HL-60 (cell line): ENCODE measurements around the gene LETM1.

Experiments
- DNase-seq, 2 experiments: peaks; one replicate each; pipeline ENCODE4 v3.0.0-alpha.2; 2010 to 2020; ENCODE audit warnings: low read depth in 1 of 2, low spot score in 1 of 2
- H3K27ac ChIP-seq: fragments of 250-450 bp; sonication (Bioruptor Pico); replicated peaks from 2 replicates; pipeline ENCODE4 v1.5.1; 2020; ENCODE audit warnings: mild to moderate bottlenecking, moderate library complexity
- H3K27me3 ChIP-seq: fragments of 250-450 bp; sonication (Bioruptor Pico); 2 replicates; pipeline ENCODE4 v1.5.1; 2021; ENCODE audit warnings: mild to moderate bottlenecking, moderate library complexity; ENCODE audit not compliant: insufficient read depth, poor library complexity, severe bottlenecking
- H3K4me3 ChIP-seq: replicated peaks from 2 replicates; pipeline ENCODE4 v1.5.1; 2011; ENCODE audit warnings: mild to moderate bottlenecking, control low read depth, low read length; ENCODE audit not compliant: insufficient read depth
- GABPA ChIP-seq: IDR thresholded peaks from 2 replicates; pipeline ENCODE4 v1.6.1; 2012; ENCODE audit warnings: low read depth
- POLR2AphosphoS5 ChIP-seq: IDR thresholded peaks from 2 replicates; pipeline ENCODE4 v1.6.1; 2012; ENCODE audit warnings: low read depth
- SPI1 ChIP-seq: IDR thresholded peaks from 2 replicates; pipeline ENCODE4 v1.6.1; 2012; ENCODE audit warnings: low read depth, mild to moderate bottlenecking, borderline replicate concordance
- TF ChIP-seq, protein P1 (sequence below): IDR thresholded peaks from 2 replicates; pipeline ENCODE4 v1.6.1; 2012; ENCODE audit warnings: low read depth; ENCODE audit not compliant: insufficient replicate concordance
- TF ChIP-seq, protein P2 (sequence below): IDR thresholded peaks from one replicate; pipeline ENCODE4 v1.5.1; 2011; ENCODE audit warnings: low read length, control low read depth, inconsistent platforms; ENCODE audit not compliant: insufficient read depth

The LETM1 gene

GRCh38 chr4:1773754-1774153, 82.2 kb downstream of the LETM1 start:
- no peaks in the 10 kb centered on the region for H3K27me3 ChIP-seq
- H3K4me3 ChIP-seq: no peak overlapping the region
- no peak overlapping the region for H3K27ac ChIP-seq
- DNase-seq: no peak
- TF ChIP-seq SPI1 (no peak), POLR2AphosphoS5 (no peak), GABPA (no peak)
- TF ChIP-seq, protein P1, sequence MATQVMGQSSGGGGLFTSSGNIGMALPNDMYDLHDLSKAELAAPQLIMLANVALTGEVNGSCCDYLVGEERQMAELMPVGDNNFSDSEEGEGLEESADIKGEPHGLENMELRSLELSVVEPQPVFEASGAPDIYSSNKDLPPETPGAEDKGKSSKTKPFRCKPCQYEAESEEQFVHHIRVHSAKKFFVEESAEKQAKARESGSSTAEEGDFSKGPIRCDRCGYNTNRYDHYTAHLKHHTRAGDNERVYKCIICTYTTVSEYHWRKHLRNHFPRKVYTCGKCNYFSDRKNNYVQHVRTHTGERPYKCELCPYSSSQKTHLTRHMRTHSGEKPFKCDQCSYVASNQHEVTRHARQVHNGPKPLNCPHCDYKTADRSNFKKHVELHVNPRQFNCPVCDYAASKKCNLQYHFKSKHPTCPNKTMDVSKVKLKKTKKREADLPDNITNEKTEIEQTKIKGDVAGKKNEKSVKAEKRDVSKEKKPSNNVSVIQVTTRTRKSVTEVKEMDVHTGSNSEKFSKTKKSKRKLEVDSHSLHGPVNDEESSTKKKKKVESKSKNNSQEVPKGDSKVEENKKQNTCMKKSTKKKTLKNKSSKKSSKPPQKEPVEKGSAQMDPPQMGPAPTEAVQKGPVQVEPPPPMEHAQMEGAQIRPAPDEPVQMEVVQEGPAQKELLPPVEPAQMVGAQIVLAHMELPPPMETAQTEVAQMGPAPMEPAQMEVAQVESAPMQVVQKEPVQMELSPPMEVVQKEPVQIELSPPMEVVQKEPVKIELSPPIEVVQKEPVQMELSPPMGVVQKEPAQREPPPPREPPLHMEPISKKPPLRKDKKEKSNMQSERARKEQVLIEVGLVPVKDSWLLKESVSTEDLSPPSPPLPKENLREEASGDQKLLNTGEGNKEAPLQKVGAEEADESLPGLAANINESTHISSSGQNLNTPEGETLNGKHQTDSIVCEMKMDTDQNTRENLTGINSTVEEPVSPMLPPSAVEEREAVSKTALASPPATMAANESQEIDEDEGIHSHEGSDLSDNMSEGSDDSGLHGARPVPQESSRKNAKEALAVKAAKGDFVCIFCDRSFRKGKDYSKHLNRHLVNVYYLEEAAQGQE: no peak
- TF ChIP-seq, protein P2, sequence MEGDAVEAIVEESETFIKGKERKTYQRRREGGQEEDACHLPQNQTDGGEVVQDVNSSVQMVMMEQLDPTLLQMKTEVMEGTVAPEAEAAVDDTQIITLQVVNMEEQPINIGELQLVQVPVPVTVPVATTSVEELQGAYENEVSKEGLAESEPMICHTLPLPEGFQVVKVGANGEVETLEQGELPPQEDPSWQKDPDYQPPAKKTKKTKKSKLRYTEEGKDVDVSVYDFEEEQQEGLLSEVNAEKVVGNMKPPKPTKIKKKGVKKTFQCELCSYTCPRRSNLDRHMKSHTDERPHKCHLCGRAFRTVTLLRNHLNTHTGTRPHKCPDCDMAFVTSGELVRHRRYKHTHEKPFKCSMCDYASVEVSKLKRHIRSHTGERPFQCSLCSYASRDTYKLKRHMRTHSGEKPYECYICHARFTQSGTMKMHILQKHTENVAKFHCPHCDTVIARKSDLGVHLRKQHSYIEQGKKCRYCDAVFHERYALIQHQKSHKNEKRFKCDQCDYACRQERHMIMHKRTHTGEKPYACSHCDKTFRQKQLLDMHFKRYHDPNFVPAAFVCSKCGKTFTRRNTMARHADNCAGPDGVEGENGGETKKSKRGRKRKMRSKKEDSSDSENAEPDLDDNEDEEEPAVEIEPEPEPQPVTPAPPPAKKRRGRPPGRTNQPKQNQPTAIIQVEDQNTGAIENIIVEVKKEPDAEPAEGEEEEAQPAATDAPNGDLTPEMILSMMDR: no peak

DNA sequence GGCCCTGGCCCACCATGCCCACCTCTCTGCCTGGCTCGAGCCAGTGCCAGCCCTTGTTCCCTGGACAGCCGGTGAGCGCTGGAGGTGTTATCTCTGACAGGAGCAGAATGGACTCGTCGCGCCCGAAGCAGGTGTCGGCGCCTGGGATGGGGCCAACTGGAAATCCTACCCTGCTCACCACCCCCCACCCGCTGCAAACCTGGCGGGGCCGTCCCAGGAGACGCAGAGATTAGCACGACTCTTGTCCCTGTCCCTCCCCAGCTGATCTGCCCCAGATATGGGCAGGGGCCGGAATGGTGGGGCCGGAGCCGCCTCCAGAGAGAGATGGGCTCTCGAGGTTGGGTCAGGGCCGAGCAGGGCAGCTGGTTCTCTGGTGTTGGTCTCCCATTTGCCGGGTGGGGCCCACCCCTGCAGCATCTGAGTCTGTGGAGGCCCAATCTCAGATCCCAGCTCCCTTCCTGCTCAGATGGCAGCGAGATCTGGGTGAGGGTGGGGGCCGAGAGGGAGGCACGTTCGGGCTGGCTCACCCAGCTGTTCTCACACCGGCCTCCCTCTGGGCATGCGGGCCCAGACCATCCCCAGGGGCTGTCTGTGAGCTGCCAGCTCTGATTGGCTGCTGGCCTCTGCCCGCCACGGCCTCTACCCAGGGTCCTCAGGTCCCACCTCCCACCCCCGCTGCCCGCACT, 83.0 kb downstream of the LETM1 start:
- TF ChIP-seq, protein P2: no peak
- TF ChIP-seq POLR2AphosphoS5 (no peak), GABPA (no peak), SPI1 (no peak)
- TF ChIP-seq, protein P1: no peak
- DNase-seq: no peak
- no peaks in the 10 kb centered on the region for H3K27me3 ChIP-seq
- H3K4me3 ChIP-seq: no peak overlapping the region
- H3K27ac ChIP-seq: no peak overlapping the region

GRCh38 chr4:1771555-1772305, 84.2 kb downstream of the LETM1 start:
- DNase-seq: peak in 1 of 2 experiments; percentile 67
- Histone ChIP-seq H3K4me3 (no peak overlapping the region), H3K27ac (peak overlapping the region; percentile 66), H3K27me3 (peaks cover under 1% of the 10 kb centered on the region)
- TF ChIP-seq, protein P2: no peak
- TF ChIP-seq POLR2AphosphoS5 (0 out of 2 replicates have a peak, but pooled peaks have one; percentile 47), SPI1 (no peak)
